ENCODE data around the gene POPDC3.
A peak's percentile ranks its signal among the peaks of the same experiment; 100 is the strongest.

POPDC3 gene

GRCh38 chr6:105137388-105137787 lies 42.4 kb downstream of the POPDC3 start:
- DNase-seq = no peak

- no peak for DNase-seq
Observed at GRCh38 chr6:105136431-105137350, 43.1 kb downstream of the POPDC3 start.

GRCh38 chr6:105135907-105136430 lies 43.8 kb downstream of the POPDC3 start:
- peak; percentile 15 for DNase-seq

GRCh38 chr6:105135056-105135455 lies 44.8 kb downstream of the POPDC3 start:
- DNase-seq = no peak

GRCh38 chr6:105122717-105123116 lies 57.1 kb downstream of the POPDC3 start:
- DNase-seq = no peak

- DNase-seq = no peak
Observed at GRCh38 chr6:105121981-105122380, 57.8 kb downstream of the POPDC3 start.

GRCh38 chr6:105120570-105120969 lies 59.2 kb downstream of the POPDC3 start:
- DNase-seq = no peak

- DNase-seq = no peak
Observed at GRCh38 chr6:105116150-105116549, 63.7 kb downstream of the POPDC3 start.

- no peak for DNase-seq
Observed at GRCh38 chr6:105113422-105113821, 66.4 kb downstream of the POPDC3 start.

GRCh38 chr6:105112577-105112976 lies 67.2 kb downstream of the POPDC3 start:
- DNase-seq = no peak

- no peak for DNase-seq
Observed at GRCh38 chr6:105111871-105112270, 67.9 kb downstream of the POPDC3 start.

GRCh38 chr6:105111105-105111504 lies 68.7 kb downstream of the POPDC3 start:
- no peak for DNase-seq

- no peak for DNase-seq
Observed at GRCh38 chr6:105109955-105110895, 69.6 kb downstream of the POPDC3 start.

- DNase-seq = no peak
Observed at GRCh38 chr6:105108631-105109262, 71.1 kb downstream of the POPDC3 start.

Data from NCI-H1694 (cell line).